AG04449 (cell line): ENCODE results near the gene NXPH1.
"Not testable (repeated sequence)": the region's sequence is repeated elsewhere in the genome, so short reads cannot be mapped to it uniquely, and the experiment has no call there.

Experiments
- CTCF ChIA-PET: fragments of 350-600 bp; formaldehyde crosslinking; extraction: SDS; loops from one replicate; lab custom pipeline; 2021; ENCODE audit warnings: antibody characterized with exemption; lab: Yijun Ruan, JAX
- POLR2A ChIA-PET: fragments of 400-600, 350-600 bp; formaldehyde crosslinking; extraction: SDS; loops from one replicate; lab custom pipeline; 2020; ENCODE audit warnings: antibody characterized with exemption, inconsistent platforms; lab: Yijun Ruan, JAX
- DNase-seq: peaks from one replicate; pipeline ENCODE4 v3.0.0-alpha.2; 2010; ENCODE audit warnings: low read depth, low spot score
- H3K4me3 ChIP-seq: 2 replicates; pipeline ENCODE4 v1.5.1; 2011; ENCODE audit warnings: low read depth, mild to moderate bottlenecking, control low read depth, low read length
- TF ChIP-seq, protein P1 (sequence below): IDR thresholded peaks from one replicate; pipeline ENCODE4 v1.5.1; 2011; ENCODE audit warnings: mild to moderate bottlenecking, moderate library complexity, low read length, control low read depth, inconsistent platforms; ENCODE audit not compliant: insufficient read depth; ENCODE audit errors: missing control alignments

The NXPH1 gene

DNA sequence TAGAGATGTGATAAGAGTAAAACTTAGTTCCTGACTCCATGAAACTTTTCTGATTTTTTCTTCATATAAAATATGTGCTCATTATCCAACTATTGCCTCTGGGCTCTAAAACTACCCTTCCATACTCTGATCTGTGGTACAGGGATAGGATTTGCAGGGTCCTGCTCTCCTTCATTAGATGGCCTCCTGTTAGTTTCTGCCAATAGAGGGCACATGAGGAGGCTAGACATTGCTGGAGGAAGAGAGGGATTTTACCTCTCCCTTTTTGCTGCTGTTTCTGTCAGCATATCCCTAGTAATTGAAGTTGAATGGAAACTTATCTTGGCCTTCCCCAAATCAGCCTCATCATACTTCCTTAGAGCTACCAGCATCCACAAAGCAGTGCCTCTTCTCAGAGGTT lies 269.4 kb downstream of the NXPH1 start:
- ChIA-PET POLR2A (no interaction called here), CTCF (no interaction called here)
- no peak overlapping the region for H3K4me3 ChIP-seq
- DNase-seq, result no peak
- TF ChIP-seq, protein P1, sequence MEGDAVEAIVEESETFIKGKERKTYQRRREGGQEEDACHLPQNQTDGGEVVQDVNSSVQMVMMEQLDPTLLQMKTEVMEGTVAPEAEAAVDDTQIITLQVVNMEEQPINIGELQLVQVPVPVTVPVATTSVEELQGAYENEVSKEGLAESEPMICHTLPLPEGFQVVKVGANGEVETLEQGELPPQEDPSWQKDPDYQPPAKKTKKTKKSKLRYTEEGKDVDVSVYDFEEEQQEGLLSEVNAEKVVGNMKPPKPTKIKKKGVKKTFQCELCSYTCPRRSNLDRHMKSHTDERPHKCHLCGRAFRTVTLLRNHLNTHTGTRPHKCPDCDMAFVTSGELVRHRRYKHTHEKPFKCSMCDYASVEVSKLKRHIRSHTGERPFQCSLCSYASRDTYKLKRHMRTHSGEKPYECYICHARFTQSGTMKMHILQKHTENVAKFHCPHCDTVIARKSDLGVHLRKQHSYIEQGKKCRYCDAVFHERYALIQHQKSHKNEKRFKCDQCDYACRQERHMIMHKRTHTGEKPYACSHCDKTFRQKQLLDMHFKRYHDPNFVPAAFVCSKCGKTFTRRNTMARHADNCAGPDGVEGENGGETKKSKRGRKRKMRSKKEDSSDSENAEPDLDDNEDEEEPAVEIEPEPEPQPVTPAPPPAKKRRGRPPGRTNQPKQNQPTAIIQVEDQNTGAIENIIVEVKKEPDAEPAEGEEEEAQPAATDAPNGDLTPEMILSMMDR, result no peak

DNA sequence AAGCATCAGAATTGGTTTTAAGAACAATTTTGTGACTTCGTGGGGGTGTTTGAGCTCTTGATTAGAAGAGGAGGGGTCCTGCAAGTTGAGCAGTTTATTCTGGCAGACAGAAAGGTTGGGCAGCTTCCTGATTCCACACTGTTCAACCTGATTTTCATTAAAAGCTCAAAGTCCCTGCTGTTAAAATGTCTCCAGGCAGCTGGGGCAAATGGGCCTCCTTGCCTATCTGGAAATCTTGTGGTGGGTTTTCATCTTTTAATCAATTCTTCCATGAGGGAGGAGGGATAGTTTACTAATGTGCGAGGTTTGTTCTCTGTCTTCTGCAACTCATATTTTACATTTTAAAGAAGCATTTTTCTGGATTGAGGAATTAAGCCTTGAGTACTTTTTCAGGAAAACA lies 276.7 kb downstream of the NXPH1 start:
- CTCF ChIA-PET, result no interaction called here
- POLR2A ChIA-PET, result no interaction called here
- TF ChIP-seq, protein P1, result no peak
- H3K4me3 ChIP-seq, result no peak overlapping the region
- no peak for DNase-seq

DNA sequence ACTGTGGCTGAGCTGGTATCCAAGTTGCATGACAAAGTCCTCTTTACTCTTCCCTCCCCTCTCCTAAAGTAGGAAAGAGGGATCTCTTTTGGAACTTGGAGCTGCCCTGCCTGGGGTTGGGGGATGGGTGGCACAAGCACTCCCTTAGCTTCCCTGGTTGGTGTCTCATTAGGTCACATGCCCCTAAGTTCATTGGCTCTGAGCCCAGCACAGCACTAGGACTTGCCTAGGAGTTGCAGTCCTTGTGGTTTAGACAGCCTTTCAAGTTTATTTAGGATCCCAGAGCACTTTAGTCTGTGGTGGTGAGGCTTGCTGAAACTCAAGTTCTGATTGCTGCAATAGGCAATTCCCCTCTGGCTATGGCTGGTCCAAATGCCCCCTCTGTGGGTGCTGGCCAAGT lies 281.4 kb downstream of the NXPH1 start:
- no peak for DNase-seq
- ChIA-PET POLR2A (no interaction called here), CTCF (no interaction called here)
- no peak overlapping the region for H3K4me3 ChIP-seq
- TF ChIP-seq, protein P1, result no peak

DNA sequence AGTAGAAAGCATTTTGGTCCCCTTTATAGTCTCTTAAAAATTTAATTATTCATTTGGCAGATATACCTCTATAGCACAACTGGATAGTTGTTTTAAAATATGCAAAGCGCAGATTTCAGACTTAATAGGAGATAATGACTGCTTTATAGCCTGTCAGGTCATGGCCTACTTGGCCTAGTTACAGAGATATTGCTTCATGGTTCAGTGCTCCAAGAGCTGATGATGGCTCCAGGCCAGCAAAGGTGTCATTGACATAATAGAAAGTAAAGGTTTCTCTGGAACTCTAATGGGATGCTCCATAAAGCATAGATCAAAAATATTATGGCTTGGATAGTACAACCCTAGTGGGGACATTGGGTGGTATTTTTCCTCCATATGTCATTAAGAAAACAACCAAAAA lies 285.7 kb downstream of the NXPH1 start:
- TF ChIP-seq, protein P1, result no peak
- ChIA-PET POLR2A (no interaction called here), CTCF (no interaction called here)
- no peak for DNase-seq
- no peak overlapping the region for H3K4me3 ChIP-seq

DNA sequence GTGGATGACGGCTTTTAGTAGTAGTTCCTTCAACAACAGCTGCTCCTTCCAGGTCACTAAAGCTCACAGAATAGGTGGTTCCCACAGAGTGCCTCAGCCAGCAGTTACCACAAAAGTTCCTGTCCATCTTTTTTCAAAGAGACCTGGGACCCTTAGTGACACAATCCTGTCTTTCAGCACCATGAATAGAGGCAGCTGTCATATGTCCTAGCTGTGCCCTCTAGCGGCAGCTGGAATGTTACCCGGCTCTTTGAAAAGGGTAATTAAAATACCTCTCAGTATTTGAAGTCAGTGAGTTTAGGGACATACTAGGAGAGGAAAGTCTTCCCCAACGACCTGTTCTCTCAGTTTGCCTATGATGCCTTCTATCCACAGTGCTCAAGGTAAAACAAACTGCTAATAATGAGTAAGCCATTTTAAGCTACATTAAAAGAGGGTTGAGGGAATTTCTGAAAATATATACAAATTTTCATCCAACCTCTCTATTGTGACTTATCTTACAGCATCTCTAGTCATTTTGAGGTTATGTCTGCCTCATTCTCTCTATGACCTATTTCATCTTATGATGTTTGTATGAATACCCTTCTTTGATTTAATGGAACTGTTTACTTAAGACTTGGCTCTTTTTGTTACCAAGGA lies 290.8 kb downstream of the NXPH1 start:
- TF ChIP-seq, protein P1, result no peak
- POLR2A ChIA-PET, result no interaction called here
- no peak overlapping the region for H3K4me3 ChIP-seq
- DNase-seq, result no peak
- CTCF ChIA-PET, result no interaction called here

DNA sequence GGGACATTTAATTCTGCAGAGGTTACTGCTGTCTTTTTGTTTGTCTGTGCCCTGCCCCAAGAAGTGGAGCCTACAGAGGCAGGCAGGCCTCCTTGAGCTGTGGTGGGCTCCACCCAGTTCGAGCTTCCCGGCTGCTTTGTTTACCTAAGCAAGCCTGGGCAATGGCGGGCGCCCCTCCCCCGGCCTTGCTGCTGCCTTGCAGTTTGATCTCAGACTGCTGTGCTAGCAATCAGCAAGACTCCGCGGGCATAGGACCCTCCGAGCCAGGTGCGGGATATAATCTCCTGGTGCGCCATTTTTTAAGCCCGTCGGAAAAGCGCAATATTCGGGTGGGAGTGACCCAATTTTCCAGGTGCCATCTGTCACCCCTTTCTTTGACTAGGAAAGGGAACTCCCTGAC lies 298.3 kb downstream of the NXPH1 start:
- DNase-seq, H3K4me3 ChIP-seq, CTCF ChIA-PET, POLR2A ChIA-PET: not testable (repeated sequence)

DNA sequence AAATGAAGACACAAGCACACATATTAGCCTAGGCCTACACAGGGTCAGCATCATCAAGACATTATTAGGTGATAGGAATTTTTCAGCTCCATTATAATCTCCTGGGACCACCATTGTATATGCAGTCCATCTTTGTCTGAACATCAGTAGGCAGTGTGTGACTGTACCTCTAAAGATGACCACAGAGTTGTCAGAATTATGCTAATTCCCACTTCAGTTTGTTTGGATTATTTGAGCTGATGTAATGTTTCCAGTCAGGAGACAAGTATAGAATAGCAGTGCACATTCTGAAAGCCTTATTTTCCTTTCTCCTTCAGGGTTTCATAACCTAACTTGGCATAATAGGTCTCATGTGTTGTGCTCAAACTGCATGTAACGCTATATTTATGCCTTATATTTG lies 306.4 kb downstream of the NXPH1 start:
- POLR2A ChIA-PET, result no interaction called here
- TF ChIP-seq, protein P1, result no peak
- no peak overlapping the region for H3K4me3 ChIP-seq
- no peak for DNase-seq
- CTCF ChIA-PET, result no interaction called here
